Bladder microvascular endothelial cell (primary cell): Measurements from ENCODE around the gene C2CD2. TPM values are rescaled to one million over a fixed set of nuclear protein-coding genes. Genes with fewer than 3 reads are reported as not detected.

Experiments
- total RNA-seq: library from RNA; depleted of rRNA; stranded (reverse); fragments of >200 nt; gene quantifications from 2 replicates; pipeline ENCODE4 v1.2.3, GENCODE V29; 2014

Gene C2CD2
- 30.6 and 59.2 TPM in 2 replicates for total RNA-seq

GRCh38 chr21:41953831-41954653 lies at the start of gene C2CD2:
TSS of gene C2CD2 (minus strand) at chr21:41954018. CDS start at chr21:41953648, 370 bp downstream.

GRCh38 chr21:41879190-41879998 lies 74.4 kb downstream of the C2CD2 start, which contains the start of gene PRDM15:
TSS of gene PRDM15 (minus strand) at chr21:41879344. CDS start at chr21:41860363, 18,981 bp downstream.

Other genes starting within 250 kb of the C2CD2 start
- under 0.01 and 0.06 TPM in 2 replicates for gene RIPK4, start 187.0 kb downstream of the C2CD2 start, total RNA-seq
- gene PRDM15, start 74.7 kb downstream of the C2CD2 start, total RNA-seq, result 2.9 and 9.9 TPM in 2 replicates
- gene ZBTB21, start 56.3 kb upstream of the C2CD2 start, total RNA-seq, result 2.8 and 7.2 TPM in 2 replicates
- not detected in 2 replicates for gene UMODL1, start 117.3 kb upstream of the C2CD2 start, total RNA-seq